Activated CD4-positive, alpha-beta memory T cell treated with anti-CD3 and anti-CD28 coated beads, Interleukin-2, amount 10 ng/mL, durations not matched to agents 7 days and 5 days (primary cell): ENCODE data around the gene PHF19. TPM values are rescaled to one million over a fixed set of nuclear protein-coding genes. Genes with fewer than 3 reads are reported as not detected.

Experiments
- CTCF ChIA-PET: fragments of 350-600 bp; sonication (Branson Sonifier 250); formaldehyde crosslinking; loops from one replicate; lab custom pipeline; 2021; ENCODE audit warnings: antibody characterized with exemption, inconsistent platforms; lab: Charles Lee
- POLR2A ChIA-PET: fragments of 350-600 bp; sonication (Branson Sonifier 250); formaldehyde crosslinking; loops from one replicate; lab custom pipeline; 2021; ENCODE audit warnings: antibody characterized with exemption; lab: Charles Lee
- DNase-seq: peaks from one replicate; pipeline ENCODE4 v3.0.0-alpha.2; 2020
- H3K27ac Mint-ChIP-seq: one replicate; pipeline ENCODE4 v1.8.0; 2021; ENCODE audit warnings: mild to moderate bottlenecking, mixed read lengths
- H3K27me3 Mint-ChIP-seq: one replicate; pipeline ENCODE4 v1.8.0; 2021; ENCODE audit warnings: mixed read lengths
- H3K36me3 Mint-ChIP-seq: one replicate; pipeline ENCODE4 v1.8.0; 2021; ENCODE audit warnings: low read depth, mixed read lengths
- H3K4me1 Mint-ChIP-seq: one replicate; pipeline ENCODE4 v1.8.0; 2021; ENCODE audit warnings: mixed read lengths
- H3K4me3 Mint-ChIP-seq: one replicate; pipeline ENCODE4 v1.8.0; 2021; ENCODE audit warnings: mild to moderate bottlenecking, mixed read lengths
- H3K9me3 Mint-ChIP-seq: one replicate; pipeline ENCODE4 v1.8.0; 2021; ENCODE audit warnings: mixed read lengths
- total RNA-seq, 2 experiments: library from RNA; stranded (reverse); gene quantifications; one replicate each; pipeline ENCODE4 v1.2.3, GENCODE V29; 2021

Gene PHF19
- total RNA-seq, 2 experiments from 2014 or later = 229 TPM

DNA sequence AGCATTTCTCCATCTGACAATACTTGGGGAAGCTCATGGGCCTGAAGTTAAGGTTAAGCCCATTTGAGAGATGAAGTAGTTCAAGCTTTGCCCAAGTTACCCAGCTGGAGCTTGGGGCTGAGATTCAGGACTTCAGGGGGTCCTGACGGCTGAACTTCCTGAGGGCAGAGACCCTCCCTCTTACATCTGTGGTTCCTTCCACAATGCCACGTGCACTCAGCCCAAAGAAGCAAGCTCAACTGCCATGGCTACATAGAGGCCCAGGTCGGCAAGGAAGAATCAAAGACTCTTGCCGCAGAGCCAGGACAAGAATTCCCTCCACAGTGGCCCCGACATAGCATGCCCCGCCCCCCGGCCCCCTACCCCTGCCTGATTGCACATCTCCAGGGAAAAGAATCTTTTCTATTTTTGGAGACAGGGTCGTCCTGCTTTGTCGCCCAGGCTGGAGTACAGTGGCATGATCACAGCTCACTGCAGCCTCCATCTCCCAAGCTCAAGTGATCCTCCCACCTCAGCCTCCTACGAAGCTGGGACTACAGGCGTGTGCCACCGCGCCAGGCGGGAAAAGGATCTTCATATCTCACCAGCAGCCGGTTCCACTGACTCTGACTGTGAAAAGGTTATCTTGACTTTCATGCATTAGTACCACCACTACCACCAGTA is 9.2 kb downstream of the PHF19 start:
- no peaks in the 10 kb centered on the region for H3K9me3 Mint-ChIP-seq
- H3K27me3 Mint-ChIP-seq = no peaks in the 10 kb centered on the region
- no peak for DNase-seq
- peaks cover 80% of the 10 kb centered on the region for H3K36me3 Mint-ChIP-seq
- POLR2A ChIA-PET = interaction anchor here (0.5 to 18.3 kb wide), 14 partner anchors 9 to 207 kb away, joined by 3 to 864 read pairs (median 12); partner anchors contain the start of genes CNTRL, FBXW2, PHF19 and PSMD5
- peaks cover 42% of the 10 kb centered on the region for H3K4me1 Mint-ChIP-seq
- H3K27ac Mint-ChIP-seq = peak overlapping the region; percentile 64
- peak overlapping the region; percentile 22 for H3K4me3 Mint-ChIP-seq
- CTCF ChIA-PET = interaction anchor here (0.7 to 5.8 kb wide), 14 partner anchors 10 to 205 kb away, joined by 3 to 66 read pairs (median 6); partner anchors contain the start of gene PHF19

DNA sequence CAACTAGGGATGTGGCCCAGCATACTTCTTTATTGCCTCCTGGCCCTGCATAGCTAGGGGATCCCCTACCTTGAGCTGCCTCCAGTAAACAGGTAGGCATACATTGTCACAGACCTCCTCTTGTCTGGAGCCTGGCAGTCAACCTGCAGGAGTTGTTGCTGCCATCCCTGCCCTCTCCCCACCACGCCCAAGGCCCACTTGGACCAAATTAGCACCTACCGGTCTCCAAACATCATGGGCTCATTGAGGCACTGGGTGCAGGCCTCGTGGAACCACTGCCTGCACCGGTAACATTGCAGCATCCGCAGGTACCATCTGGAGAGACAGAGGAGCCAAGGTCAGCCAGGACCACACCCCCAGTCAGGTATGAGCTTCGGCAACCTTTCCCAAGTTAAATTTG is 10.3 kb downstream of the PHF19 start:
- Mint-ChIP-seq H3K9me3 (no peaks in the 10 kb centered on the region), H3K4me1 (peaks cover 33% of the 10 kb centered on the region), H3K36me3 (peaks cover 82% of the 10 kb centered on the region), H3K27me3 (no peaks in the 10 kb centered on the region), H3K27ac (no peak overlapping the region), H3K4me3 (no peak overlapping the region)
- POLR2A ChIA-PET = interaction anchor here (1.3 to 18.3 kb wide), 9 partner anchors 8 to 73 kb away, joined by 3 to 864 read pairs (median 21); partner anchors contain the start of genes FBXW2, PHF19, PSMD5 and TRAF1
- DNase-seq = no peak
- CTCF ChIA-PET = interaction anchor here (0.8 to 5.8 kb wide), 3 partner anchors 21 to 115 kb away, joined by 3 to 66 read pairs (median 28); no protein-coding TSS in a partner anchor

DNA sequence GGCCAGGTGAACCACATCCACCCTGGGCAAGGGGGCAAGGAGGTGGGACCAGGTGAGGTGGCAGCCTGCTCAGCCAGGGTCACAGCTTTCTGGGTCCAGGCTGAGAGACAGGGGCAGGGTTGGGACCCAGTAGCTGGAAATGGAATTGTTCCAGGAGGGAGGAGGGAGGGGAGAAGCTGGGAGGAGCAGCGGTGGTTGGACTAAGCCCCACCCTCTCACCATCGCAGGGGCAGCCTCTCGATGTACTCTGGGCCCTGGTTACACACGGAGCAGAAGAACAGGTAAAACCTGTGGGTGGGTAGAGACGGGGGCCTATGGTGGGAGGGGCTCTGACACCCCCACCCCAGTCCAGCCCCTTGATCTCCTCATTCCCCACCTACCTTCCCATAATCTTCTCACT is 11.2 kb downstream of the PHF19 start:
- POLR2A ChIA-PET = interaction anchor here (0.6 to 18.3 kb wide), 7 partner anchors 10 to 101 kb away, joined by 3 to 864 read pairs (median 5); partner anchors contain the start of genes FBXW2 and TRAF1
- H3K27me3 Mint-ChIP-seq = no peaks in the 10 kb centered on the region
- CTCF ChIA-PET = interaction anchor here (4.9 to 5.8 kb wide), 2 partner anchors 20 to 69 kb away, joined by 28 to 66 read pairs; no protein-coding TSS in a partner anchor
- peaks cover 80% of the 10 kb centered on the region for H3K36me3 Mint-ChIP-seq
- H3K4me1 Mint-ChIP-seq = peaks cover 26% of the 10 kb centered on the region
- DNase-seq = no peak
- H3K27ac Mint-ChIP-seq = no peak overlapping the region
- H3K9me3 Mint-ChIP-seq = no peaks in the 10 kb centered on the region
- H3K4me3 Mint-ChIP-seq = no peak overlapping the region

DNA sequence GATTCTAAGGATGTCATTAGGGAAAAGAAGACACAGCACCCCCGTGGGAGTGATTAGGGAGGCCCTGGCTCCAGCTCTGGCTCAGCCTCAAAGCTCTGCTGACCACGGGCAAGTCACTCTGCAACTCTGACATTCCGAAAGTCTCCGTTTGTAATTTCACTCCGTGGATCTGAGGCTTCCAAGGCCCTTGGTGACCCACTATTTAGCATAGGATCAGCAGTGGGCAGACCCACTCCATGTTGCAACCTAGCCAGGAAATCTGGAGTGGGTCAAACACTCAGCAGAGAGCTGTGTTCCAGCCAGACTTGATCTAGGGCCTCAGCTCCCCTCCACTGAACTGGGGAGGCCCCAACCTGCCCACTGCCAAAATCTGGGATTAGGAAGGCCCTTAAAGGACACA is 11.8 kb downstream of the PHF19 start:
- no peak for DNase-seq
- ChIA-PET POLR2A (interaction anchor here (0.6 to 18.3 kb wide), 7 partner anchors 9 to 101 kb away, joined by 3 to 864 read pairs (median 5); partner anchors contain the start of gene TRAF1), CTCF (interaction anchor here (1.5 to 5.8 kb wide), 2 partner anchors 19 to 109 kb away, joined by 7 to 28 read pairs; no protein-coding TSS in a partner anchor)
- Mint-ChIP-seq H3K27me3 (no peaks in the 10 kb centered on the region), H3K4me3 (no peak overlapping the region), H3K36me3 (peaks cover 83% of the 10 kb centered on the region), H3K4me1 (peaks cover 24% of the 10 kb centered on the region), H3K9me3 (no peaks in the 10 kb centered on the region), H3K27ac (no peak overlapping the region)

DNA sequence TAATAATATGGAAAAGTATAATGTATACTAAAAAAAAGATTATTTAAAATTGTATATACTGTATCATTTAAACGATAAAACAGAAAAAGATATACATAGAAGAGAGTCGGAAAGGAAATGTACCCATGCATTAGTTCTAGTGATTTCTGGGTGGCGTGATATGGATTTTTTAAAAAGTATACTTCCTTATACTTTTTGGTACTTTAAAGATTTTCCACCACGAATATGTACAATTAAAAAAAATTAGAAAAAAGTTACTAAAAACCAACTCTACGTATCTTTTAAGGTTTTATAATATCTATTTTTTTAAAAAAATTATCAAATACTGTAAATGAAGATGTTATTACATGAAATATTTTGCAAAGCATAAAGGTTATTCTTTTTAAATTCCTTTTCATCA is 12.3 kb downstream of the PHF19 start:
- no peaks in the 10 kb centered on the region for H3K27me3 Mint-ChIP-seq
- CTCF ChIA-PET = interaction anchor here (0.6 to 5.8 kb wide), 4 partner anchors 19 to 337 kb away, joined by 3 to 28 read pairs (median 6); no protein-coding TSS in a partner anchor
- no peak overlapping the region for H3K4me3 Mint-ChIP-seq
- POLR2A ChIA-PET = interaction anchor here (0.8 to 18.3 kb wide), 4 partner anchors 9 to 63 kb away, joined by 3 to 864 read pairs (median 8); partner anchors contain the start of gene TRAF1
- H3K27ac Mint-ChIP-seq = no peak overlapping the region
- peaks cover 83% of the 10 kb centered on the region for H3K36me3 Mint-ChIP-seq
- peaks cover 19% of the 10 kb centered on the region for H3K4me1 Mint-ChIP-seq
- H3K9me3 Mint-ChIP-seq = no peaks in the 10 kb centered on the region
- DNase-seq = no peak

DNA sequence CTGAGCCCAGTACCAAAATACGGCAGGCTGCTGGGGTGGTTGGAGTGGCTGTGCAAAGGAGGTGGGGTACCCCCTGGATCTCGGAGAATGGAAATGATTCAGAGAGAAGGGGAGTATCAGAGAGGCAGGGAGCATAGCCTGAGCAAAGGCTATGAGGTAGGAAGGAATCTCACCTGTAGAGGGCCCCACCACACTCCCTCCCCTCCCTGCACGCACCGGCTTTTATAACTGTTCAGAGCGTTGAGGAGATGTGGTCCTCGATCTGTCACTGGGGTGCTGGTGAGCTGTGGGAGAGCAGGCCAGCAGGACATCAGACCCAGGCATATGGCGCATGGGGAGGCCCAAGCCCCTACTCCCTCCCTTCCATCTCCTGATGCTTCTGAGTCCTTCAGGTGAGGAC is 13.2 kb downstream of the PHF19 start:
- Mint-ChIP-seq H3K4me3 (no peak overlapping the region), H3K4me1 (peaks cover 12% of the 10 kb centered on the region), H3K36me3 (peaks cover 82% of the 10 kb centered on the region), H3K27me3 (no peaks in the 10 kb centered on the region), H3K27ac (no peak overlapping the region), H3K9me3 (no peaks in the 10 kb centered on the region)
- no peak for DNase-seq
- POLR2A ChIA-PET = interaction anchor here (1.6 to 18.3 kb wide), 4 partner anchors 9 to 64 kb away, joined by 4 to 864 read pairs (median 4); partner anchors contain the start of genes PSMD5 and TRAF1
- CTCF ChIA-PET = interaction anchor here (0.6 to 5.8 kb wide), 3 partner anchors 18 to 337 kb away, joined by 5 to 28 read pairs (median 7); no protein-coding TSS in a partner anchor

DNA sequence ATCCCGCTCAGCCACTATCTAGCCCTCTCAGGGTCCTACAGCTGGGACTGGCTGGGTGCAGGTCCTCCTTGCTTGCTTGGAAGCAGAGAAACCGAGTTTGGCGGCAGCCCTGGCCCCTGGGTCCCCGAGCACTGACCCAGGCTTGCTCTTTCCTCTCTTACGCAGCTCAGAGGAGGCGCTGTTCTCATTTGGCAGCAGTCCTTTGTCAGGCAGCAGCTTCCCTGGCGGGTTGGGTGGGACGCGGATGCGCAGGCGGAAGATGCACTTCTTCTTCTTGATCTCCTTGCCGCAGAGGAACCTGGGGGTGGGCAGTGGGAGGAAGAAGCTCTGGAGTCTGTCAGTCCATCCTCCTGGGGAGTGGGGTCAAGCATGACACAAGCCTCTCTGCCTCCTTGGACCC is 14.5 kb downstream of the PHF19 start:
- POLR2A ChIA-PET = interaction anchor here (0.9 to 1.7 kb wide), 5 partner anchors 7 to 69 kb away, joined by 3 to 6 read pairs (median 4); partner anchors contain the start of gene PSMD5
- CTCF ChIA-PET = interaction anchor here (1.0 kb wide), 1 partner anchor 107 kb away, joined by 5 read pairs; no protein-coding TSS in a partner anchor
- no peak for DNase-seq
- Mint-ChIP-seq H3K4me1 (peaks cover 8% of the 10 kb centered on the region), H3K27me3 (no peaks in the 10 kb centered on the region), H3K36me3 (peaks cover 87% of the 10 kb centered on the region), H3K9me3 (no peaks in the 10 kb centered on the region), H3K4me3 (no peak overlapping the region), H3K27ac (no peak overlapping the region)

DNA sequence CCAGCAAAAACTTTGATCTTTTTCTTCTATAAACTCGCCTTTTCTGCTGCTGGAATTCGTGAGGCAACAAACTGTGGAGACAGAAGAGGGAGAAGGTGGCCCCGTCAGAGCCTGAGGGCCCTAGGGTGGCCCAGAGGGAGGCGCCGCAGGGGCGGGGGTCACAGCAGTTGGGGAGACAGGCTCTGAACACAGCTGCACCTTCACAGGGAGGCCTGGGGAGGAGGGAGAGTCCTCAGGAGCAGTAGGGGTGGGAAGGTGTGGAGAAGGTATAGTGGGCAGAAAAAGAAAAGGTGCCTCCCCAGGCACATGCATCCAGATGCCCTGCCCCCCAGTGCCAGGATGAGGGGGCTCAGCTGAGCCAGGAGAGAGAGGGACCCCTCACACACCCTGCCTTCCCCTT is 15.1 kb downstream of the PHF19 start:
- peaks cover 87% of the 10 kb centered on the region for H3K36me3 Mint-ChIP-seq
- H3K9me3 Mint-ChIP-seq = no peaks in the 10 kb centered on the region
- ChIA-PET CTCF (no interaction called here), POLR2A (interaction anchor here (0.9 to 1.2 kb wide), 2 partner anchors 11 to 64 kb away, joined by 3 to 4 read pairs; no protein-coding TSS in a partner anchor)
- H3K4me1 Mint-ChIP-seq = peaks cover 7% of the 10 kb centered on the region
- no peaks in the 10 kb centered on the region for H3K27me3 Mint-ChIP-seq
- no peak overlapping the region for H3K4me3 Mint-ChIP-seq
- DNase-seq = no peak
- H3K27ac Mint-ChIP-seq = no peak overlapping the region

DNA sequence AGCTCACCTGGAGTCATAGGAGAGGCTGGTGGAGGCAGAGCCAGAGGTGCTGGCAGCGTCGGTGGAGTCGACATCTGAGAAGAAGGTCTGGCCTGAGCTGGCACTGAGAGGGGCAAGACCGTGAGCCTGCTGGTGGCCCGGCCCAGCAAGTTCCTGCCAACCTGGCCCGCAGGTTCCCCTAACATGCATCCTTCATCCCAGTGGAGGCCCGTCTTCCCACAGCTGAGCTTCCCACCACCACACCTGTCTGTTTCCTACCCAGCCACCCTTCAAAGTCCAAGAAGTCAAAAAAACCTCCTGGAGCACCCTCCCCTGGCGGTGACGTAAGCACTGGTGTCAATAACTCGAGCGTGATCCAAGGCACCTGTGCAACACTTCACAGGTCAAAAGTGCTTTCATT is 16.9 kb downstream of the PHF19 start:
- no peak for DNase-seq
- Mint-ChIP-seq H3K4me3 (no peak overlapping the region), H3K27ac (no peak overlapping the region), H3K36me3 (peaks cover 86% of the 10 kb centered on the region), H3K4me1 (peaks cover 3% of the 10 kb centered on the region), H3K9me3 (no peaks in the 10 kb centered on the region), H3K27me3 (no peaks in the 10 kb centered on the region)
- ChIA-PET POLR2A (interaction anchor here (2.9 to 7.0 kb wide), 2 partner anchors 8 to 15 kb away, joined by 17 to 59 read pairs; partner anchors contain the start of gene PSMD5), CTCF (interaction anchor here (1.0 kb wide), 2 partner anchors 14 to 200 kb away, joined by 3 read pairs; no protein-coding TSS in a partner anchor)

DNA sequence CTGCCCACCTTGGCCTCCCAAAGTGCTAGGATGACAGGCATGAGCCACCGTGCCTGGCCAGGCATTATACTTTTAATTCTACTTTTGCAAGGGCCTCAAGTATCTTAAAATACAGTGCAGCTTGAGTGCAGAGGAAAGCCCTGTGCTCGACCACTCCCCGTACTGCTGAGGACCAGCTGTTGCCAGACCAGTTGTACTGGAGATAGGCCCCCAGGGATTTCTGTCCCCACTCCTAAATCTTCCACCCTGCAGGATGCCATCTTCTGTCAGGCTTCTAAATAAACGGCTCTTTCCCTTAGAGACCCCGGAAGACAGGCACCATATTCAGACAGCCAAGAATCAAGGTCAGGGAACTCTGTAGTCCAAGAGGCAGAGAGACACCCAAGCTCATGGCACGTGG is 17.6 kb downstream of the PHF19 start:
- no peaks in the 10 kb centered on the region for H3K9me3 Mint-ChIP-seq
- no peaks in the 10 kb centered on the region for H3K27me3 Mint-ChIP-seq
- CTCF ChIA-PET = interaction anchor here (1.0 kb wide), 1 partner anchor 13 kb away, joined by 3 read pairs; no protein-coding TSS in a partner anchor
- H3K4me1 Mint-ChIP-seq = peaks cover 3% of the 10 kb centered on the region
- no peak overlapping the region for H3K27ac Mint-ChIP-seq
- no peak overlapping the region for H3K4me3 Mint-ChIP-seq
- H3K36me3 Mint-ChIP-seq = peaks cover 92% of the 10 kb centered on the region
- POLR2A ChIA-PET = interaction anchor here (2.9 to 7.0 kb wide), 2 partner anchors 9 to 14 kb away, joined by 17 to 59 read pairs; partner anchors contain the start of gene PSMD5
- no peak for DNase-seq

DNA sequence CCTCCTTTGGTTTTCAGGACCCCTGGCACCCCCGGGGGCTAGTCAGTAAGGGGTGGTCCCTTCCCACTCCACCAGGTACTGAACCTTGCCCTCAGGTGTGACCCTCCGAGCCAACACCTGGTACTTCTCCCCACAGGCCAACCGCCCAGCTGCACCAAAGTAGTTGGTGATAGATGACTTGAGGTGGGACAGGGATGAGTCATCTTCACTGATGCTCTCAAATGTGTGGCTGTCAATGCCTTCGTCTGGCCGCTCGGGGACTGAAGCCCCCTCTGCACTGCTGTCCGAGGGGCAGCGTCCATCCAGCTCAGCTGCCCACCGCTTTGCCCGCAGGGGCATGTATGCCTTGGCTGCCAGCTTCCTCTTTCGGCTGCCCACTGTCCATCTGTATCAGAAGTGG is 19.1 kb downstream of the PHF19 start:
- Mint-ChIP-seq H3K4me1 (peaks cover 3% of the 10 kb centered on the region), H3K27me3 (no peaks in the 10 kb centered on the region), H3K36me3 (peaks cover 91% of the 10 kb centered on the region), H3K4me3 (no peak overlapping the region), H3K27ac (no peak overlapping the region), H3K9me3 (no peaks in the 10 kb centered on the region)
- no peak for DNase-seq
- POLR2A ChIA-PET = interaction anchor here (1.6 to 7.0 kb wide), 4 partner anchors 10 to 64 kb away, joined by 6 to 59 read pairs (median 12); partner anchors contain the start of genes FBXW2 and PSMD5
- CTCF ChIA-PET = no interaction called here

DNA sequence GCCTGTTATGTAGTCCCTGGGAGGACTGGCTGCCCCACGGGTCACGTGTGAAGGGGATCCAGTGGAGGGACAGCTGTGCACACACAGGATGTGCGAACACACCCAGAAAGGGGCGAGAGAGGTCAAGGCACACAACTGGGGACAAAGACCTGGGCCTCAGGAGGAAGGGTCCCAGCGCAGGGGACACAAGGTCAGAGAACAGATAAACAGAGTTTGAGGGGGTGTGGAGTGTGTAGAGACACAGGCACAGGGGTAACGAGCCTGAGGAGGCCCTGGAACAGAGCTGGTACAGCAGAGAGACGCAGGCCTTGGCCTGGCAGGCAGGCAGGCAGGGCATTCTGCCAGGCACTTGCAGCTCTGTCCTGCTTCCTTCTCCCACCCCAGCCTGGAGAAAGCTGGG is 19.5 kb downstream of the PHF19 start:
- ChIA-PET POLR2A (interaction anchor here (1.6 to 7.0 kb wide), 4 partner anchors 11 to 64 kb away, joined by 6 to 59 read pairs (median 12); partner anchors contain the start of genes FBXW2 and PSMD5), CTCF (no interaction called here)
- Mint-ChIP-seq H3K27ac (no peak overlapping the region), H3K36me3 (peaks cover 91% of the 10 kb centered on the region), H3K4me1 (peaks cover 6% of the 10 kb centered on the region), H3K27me3 (no peaks in the 10 kb centered on the region), H3K4me3 (no peak overlapping the region), H3K9me3 (no peaks in the 10 kb centered on the region)
- no peak for DNase-seq
